H9 (cell line): Measurements from ENCODE around the gene LNX2. TPM values are rescaled to one million over a fixed set of nuclear protein-coding genes. Genes with fewer than 3 reads are reported as not detected.

ENCODE experiments used
- DNase-seq: peaks from one replicate; pipeline ENCODE4 v3.0.0-alpha.2; 2017
- H2AFZ ChIP-seq: one replicate; pipeline ENCODE4 v1.6.1; 2013; ENCODE audit warnings: mild to moderate bottlenecking, low read length, control low read depth, moderate library complexity
- H2AK5ac ChIP-seq: 2 replicates; pipeline ENCODE4 v1.6.1; 2013; ENCODE audit warnings: low read length, control low read depth, mixed read lengths; ENCODE audit not compliant: insufficient read length
- H2BK120ac ChIP-seq: one replicate; pipeline ENCODE4 v1.6.1; 2013; ENCODE audit warnings: low read depth, mild to moderate bottlenecking, low read length, control low read depth, inconsistent platforms; ENCODE audit not compliant: poor library complexity, severe bottlenecking
- H2BK12ac ChIP-seq: 2 replicates; pipeline ENCODE4 v1.6.1; 2013; ENCODE audit warnings: low read length, control low read depth, mixed read lengths, low read depth; ENCODE audit not compliant: insufficient read length
- H2BK15ac ChIP-seq: 2 replicates; pipeline ENCODE4 v1.6.1; 2013; ENCODE audit warnings: low read depth, low read length, control low read depth
- H2BK20ac ChIP-seq: one replicate; pipeline ENCODE4 v1.6.1; 2013; ENCODE audit warnings: low read depth, mild to moderate bottlenecking, low read length, control low read depth, inconsistent platforms; ENCODE audit not compliant: poor library complexity, severe bottlenecking
- H2BK5ac ChIP-seq: 2 replicates; pipeline ENCODE4 v1.6.1; 2013; ENCODE audit warnings: low read length, control low read depth, mixed read lengths; ENCODE audit not compliant: insufficient read length
- H3K14ac ChIP-seq: 2 replicates; pipeline ENCODE4 v1.6.1; 2013; ENCODE audit warnings: low read length, control low read depth; ENCODE audit not compliant: insufficient read depth
- H3K18ac ChIP-seq: 2 replicates; pipeline ENCODE4 v1.6.1; 2013; ENCODE audit warnings: low read depth, mild to moderate bottlenecking, mixed read lengths, low read length, control low read depth; ENCODE audit not compliant: insufficient read length
- H3K23ac ChIP-seq: 2 replicates; pipeline ENCODE4 v1.6.1; 2013; ENCODE audit warnings: low read length, control low read depth, mixed read lengths, low read depth; ENCODE audit not compliant: insufficient read length
- H3K23me2 ChIP-seq: 2 replicates; pipeline ENCODE4 v1.6.1; 2013; ENCODE audit warnings: low read depth, mild to moderate bottlenecking, mixed read lengths, low read length, control low read depth; ENCODE audit not compliant: insufficient read length, poor library complexity, severe bottlenecking
- H3K27ac ChIP-seq: 2 replicates; pipeline ENCODE4 v1.5.1; 2013; ENCODE audit warnings: low read length, control low read depth, mixed read lengths, low read depth; ENCODE audit not compliant: insufficient read length
- H3K27me3 ChIP-seq: 2 replicates; pipeline ENCODE4 v1.6.1; 2013; ENCODE audit warnings: low read length, control low read depth, inconsistent platforms; ENCODE audit not compliant: insufficient read depth
- H3K4ac ChIP-seq: 2 replicates; pipeline ENCODE4 v1.6.1; 2013; ENCODE audit warnings: low read depth, mild to moderate bottlenecking, control low read depth, inconsistent platforms, low read length, moderate library complexity
- H3K4me1 ChIP-seq: 2 replicates; pipeline ENCODE4 v1.6.1; 2013; ENCODE audit warnings: low read length, control low read depth, inconsistent platforms; ENCODE audit not compliant: insufficient read depth
- H3K4me2 ChIP-seq: 2 replicates; pipeline ENCODE4 v1.6.1; 2013; ENCODE audit warnings: low read length, control low read depth, mixed read lengths; ENCODE audit not compliant: insufficient read length, insufficient read depth
- H3K56ac ChIP-seq: 2 replicates; pipeline ENCODE4 v1.6.1; 2013; ENCODE audit warnings: low read depth, mild to moderate bottlenecking, mixed read lengths, low read length, control low read depth; ENCODE audit not compliant: insufficient read length
- H3K79me1 ChIP-seq: 2 replicates; pipeline ENCODE4 v1.6.1; 2013; ENCODE audit warnings: low read depth, mild to moderate bottlenecking, moderate library complexity, low read length, control low read depth, inconsistent platforms; ENCODE audit not compliant: insufficient read depth, poor library complexity, severe bottlenecking
- H3K79me2 ChIP-seq: 2 replicates; pipeline ENCODE4 v1.6.1; 2013; ENCODE audit warnings: low read length, control low read depth, inconsistent platforms; ENCODE audit not compliant: insufficient read depth
- H3K9ac ChIP-seq: 2 replicates; pipeline ENCODE4 v1.6.1; 2013; ENCODE audit warnings: low read length, control low read depth, mixed read lengths; ENCODE audit not compliant: insufficient read length; ENCODE audit errors: extremely low read depth
- H3K9me3 ChIP-seq: one replicate; pipeline ENCODE4 v1.6.1; 2013; ENCODE audit warnings: low read depth, low read length, inconsistent platforms; ENCODE audit not compliant: control insufficient read depth
- H3T11ph ChIP-seq: one replicate; pipeline ENCODE4 v1.6.1; 2013; ENCODE audit warnings: mild to moderate bottlenecking, low read length, control low read depth, inconsistent platforms
- H4K20me1 ChIP-seq: one replicate; pipeline ENCODE4 v1.6.1; 2013; ENCODE audit not compliant: control insufficient read depth, insufficient read length, insufficient read depth
- H4K5ac ChIP-seq: 2 replicates; pipeline ENCODE4 v1.6.1; 2013; ENCODE audit warnings: low read depth, mild to moderate bottlenecking, mixed read lengths, low read length, control low read depth; ENCODE audit not compliant: insufficient read length
- H4K8ac ChIP-seq: replicated peaks from 2 replicates; pipeline ENCODE4 v1.6.1; 2013; ENCODE audit warnings: low read length, control low read depth, mixed read lengths, low read depth; ENCODE audit not compliant: insufficient read length
- H4K91ac ChIP-seq: 2 replicates; pipeline ENCODE4 v1.6.1; 2013; ENCODE audit warnings: low read depth, mild to moderate bottlenecking, moderate library complexity, mixed read lengths, low read length, control low read depth; ENCODE audit not compliant: insufficient read length
- H3K27ac Mint-ChIP-seq, 3 experiments: 2 replicates in 2 of 3; 3 replicates in 1 of 3; pipeline ENCODE4 v1.8.0; 2020 to 2021; ENCODE audit warnings: mixed read lengths in 3 of 3, mild to moderate bottlenecking in 1 of 3, moderate library complexity in 1 of 3
- H3K27me3 Mint-ChIP-seq: 2 replicates; pipeline ENCODE4 v1.8.0; 2021; ENCODE audit warnings: low read depth, mild to moderate bottlenecking, moderate library complexity, mixed read lengths
- H3K36me3 Mint-ChIP-seq, 3 experiments: 2 replicates in 2 of 3; 3 replicates in 1 of 3; pipeline ENCODE4 v1.8.0; 2020 to 2021; ENCODE audit warnings: low read depth in 3 of 3, mixed read lengths in 3 of 3; ENCODE audit not compliant: insufficient read depth in 1 of 3
- H3K4me1 Mint-ChIP-seq, 2 experiments: 2 replicates each; pipeline ENCODE4 v1.8.0; 2020; ENCODE audit warnings: mixed read lengths in 2 of 2
- H3K4me3 Mint-ChIP-seq, 2 experiments: 2 replicates in 1 of 2; 3 replicates in 1 of 2; pipeline ENCODE4 v1.8.0; 2020 to 2021; ENCODE audit warnings: mild to moderate bottlenecking in 2 of 2, mixed read lengths in 2 of 2, moderate library complexity in 1 of 2
- H3K9me3 Mint-ChIP-seq, 2 experiments: 2 replicates in 1 of 2; 3 replicates in 1 of 2; pipeline ENCODE4 v1.8.0; 2020; ENCODE audit warnings: mild to moderate bottlenecking in 2 of 2, mixed read lengths in 2 of 2, moderate library complexity in 1 of 2
- CTCF ChIP-seq: fragments of 200-600 bp; sonication (generic); conservative IDR thresholded peaks from 3 replicates; pipeline ENCODE4 v1.8.0; 2021; ENCODE audit warnings: antibody characterized with exemption, mild to moderate bottlenecking
- WGBS: extraction: QIAGEN DNeasy Blood & Tissue Kit; methylation state at CpG from one replicate; pipeline ENCODE4 v1.1.7; 2013; ENCODE audit warnings: missing lambda C conversion rate, low lambda C conversion rate, mixed read lengths; ENCODE audit not compliant: insufficient read length; ENCODE audit errors: extremely low coverage; 5-methylcytosine and 5-hydroxymethylcytosine counted together
- total RNA-seq: library from RNA; stranded (reverse); gene quantifications from 2 replicates; pipeline ENCODE4 v1.2.1, GENCODE V29; 2021

Gene LNX2
- total RNA-seq, 1 experiment from 2014 or later: 12.4 TPM

GRCh38 chr13:27654816-27655215 lies 34.5 kb upstream of the LNX2 start:
- Histone ChIP-seq H4K20me1 (no peaks in the 10 kb centered on the region), H3K23ac (no peak overlapping the region), H3K9me3 (peaks cover 8% of the 10 kb centered on the region), H3K79me1 (no peaks in the 10 kb centered on the region), H3K14ac (no peak overlapping the region), H4K5ac (no peak overlapping the region), H3K4me2 (no peak overlapping the region), H3K27me3 (no peaks in the 10 kb centered on the region), H3K4me1 (no peaks in the 10 kb centered on the region), H3K79me2 (no peaks in the 10 kb centered on the region), H3K23me2 (no peaks in the 10 kb centered on the region), H3K18ac (no peak overlapping the region), H2AK5ac (no peak overlapping the region), H3K56ac (no peak overlapping the region), H2BK12ac (no peak overlapping the region), H4K91ac (no peak overlapping the region), H4K8ac (no peak overlapping the region), H2BK20ac (no peak overlapping the region), H2BK120ac (no peak overlapping the region), H2BK15ac (no peak overlapping the region), H2AFZ (no peak overlapping the region), H3T11ph (no peak overlapping the region), H3K9ac (no peak overlapping the region), H3K27ac (no peak overlapping the region), H3K4ac (no peak overlapping the region), H2BK5ac (no peak overlapping the region)
- WGBS: no CpG with 5 or more reads among the region's 1 CpG
- no peak overlapping the region for H3K4me3 Mint-ChIP-seq
- no peak for DNase-seq
- peaks cover 2 to 5% of the 10 kb centered on the region in 2 experiments; a peak in 2 of 4 replicates for H3K4me1 Mint-ChIP-seq
- no peak overlapping the region for H3K27ac Mint-ChIP-seq
- no peaks in the 10 kb centered on the region for H3K27me3 Mint-ChIP-seq
- peaks cover 24 to 31% (median 24%) of the 10 kb centered on the region in 3 experiments for H3K36me3 Mint-ChIP-seq
- no peak for TF ChIP-seq CTCF
- peaks cover 13 to 14% of the 10 kb centered on the region in 2 experiments for H3K9me3 Mint-ChIP-seq
